Measurements from ENCODE around the gene QKI. TPM values are rescaled to one million over a fixed set of nuclear protein-coding genes. Genes with fewer than 3 reads are reported as not detected.

QKI gene
- total RNA-seq, 6 experiments from 2014 or later, result 47.6 to 80.8 (median 76.3) TPM

DNA sequence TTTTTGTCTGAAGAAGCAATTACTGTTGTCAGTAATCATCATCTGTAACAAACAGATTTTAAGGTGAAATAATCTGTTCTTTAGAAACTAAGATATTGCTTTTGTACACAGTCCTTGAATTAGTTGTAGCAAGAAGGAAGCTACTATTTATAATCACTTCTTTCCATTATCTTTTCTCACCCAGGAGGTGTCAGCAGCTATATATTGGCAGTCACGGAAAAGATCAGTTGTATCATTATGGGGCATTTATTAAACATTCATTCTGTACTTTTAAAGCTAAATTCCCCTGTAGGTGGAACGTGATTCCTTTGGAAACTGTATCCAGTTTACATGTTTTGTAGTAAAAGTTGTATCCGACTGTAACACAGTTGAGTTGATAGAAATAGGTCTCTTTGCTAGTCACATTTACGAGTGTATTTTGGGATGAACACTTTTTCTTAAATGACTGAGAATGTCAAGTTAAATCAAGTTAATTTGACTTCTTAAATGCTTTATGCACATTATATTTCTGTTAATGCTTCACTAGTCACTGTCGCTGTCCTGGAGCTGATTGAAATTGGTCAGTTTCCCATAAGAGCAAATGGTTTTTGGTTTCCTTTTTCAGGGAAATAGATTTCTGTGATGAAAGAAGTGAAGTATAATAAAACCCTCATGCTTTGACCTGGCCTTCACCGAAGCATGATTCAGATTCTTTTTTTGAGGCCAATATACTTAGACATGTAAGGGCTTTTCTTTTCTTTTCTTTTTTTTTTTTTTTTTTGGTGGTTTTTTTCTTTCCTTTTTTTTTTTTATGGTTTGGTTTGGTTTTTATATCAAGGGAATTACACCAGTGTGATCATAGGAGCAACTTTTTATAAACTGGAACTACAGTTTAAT lies 5.1 kb downstream of the QKI start:
- peak in 3 of 4 donors; percentile 6 to 47 (median 9) for ATAC-seq
- peaks cover 3 to 68% (median 30%) of the 10 kb centered on the region in 4 donors for H3K4me1 ChIP-seq
- no peaks in the 10 kb centered on the region for H3K27me3 ChIP-seq
- H3K36me3 ChIP-seq, result no peaks in the 10 kb centered on the region
- WGBS (ENCODE audit: insufficient coverage, low coverage, low lambda C conversion rate, missing lambda C conversion rate), result 11% methylated on average over 6 of the region's 6 CpGs
- H3K9me3 ChIP-seq, result no peaks in the 10 kb centered on the region
- intact Hi-C loops (cut with DNase I), result loop anchor here (10.0 kb wide), 3 partner anchors 225 to 535 kb away; no protein-coding TSS in a partner anchor
- no peak for DNase-seq
- peak overlapping the region; percentile 12 to 17 (median 15) for H3K27ac ChIP-seq
- no peak overlapping the region for H3K4me3 ChIP-seq
- TF ChIP-seq POLR2A (IDR thresholded peaks at IDR 0.05), result no peak
- TF ChIP-seq, protein P1, sequence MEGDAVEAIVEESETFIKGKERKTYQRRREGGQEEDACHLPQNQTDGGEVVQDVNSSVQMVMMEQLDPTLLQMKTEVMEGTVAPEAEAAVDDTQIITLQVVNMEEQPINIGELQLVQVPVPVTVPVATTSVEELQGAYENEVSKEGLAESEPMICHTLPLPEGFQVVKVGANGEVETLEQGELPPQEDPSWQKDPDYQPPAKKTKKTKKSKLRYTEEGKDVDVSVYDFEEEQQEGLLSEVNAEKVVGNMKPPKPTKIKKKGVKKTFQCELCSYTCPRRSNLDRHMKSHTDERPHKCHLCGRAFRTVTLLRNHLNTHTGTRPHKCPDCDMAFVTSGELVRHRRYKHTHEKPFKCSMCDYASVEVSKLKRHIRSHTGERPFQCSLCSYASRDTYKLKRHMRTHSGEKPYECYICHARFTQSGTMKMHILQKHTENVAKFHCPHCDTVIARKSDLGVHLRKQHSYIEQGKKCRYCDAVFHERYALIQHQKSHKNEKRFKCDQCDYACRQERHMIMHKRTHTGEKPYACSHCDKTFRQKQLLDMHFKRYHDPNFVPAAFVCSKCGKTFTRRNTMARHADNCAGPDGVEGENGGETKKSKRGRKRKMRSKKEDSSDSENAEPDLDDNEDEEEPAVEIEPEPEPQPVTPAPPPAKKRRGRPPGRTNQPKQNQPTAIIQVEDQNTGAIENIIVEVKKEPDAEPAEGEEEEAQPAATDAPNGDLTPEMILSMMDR (IDR thresholded peaks at IDR 0.05), result no peak

DNA sequence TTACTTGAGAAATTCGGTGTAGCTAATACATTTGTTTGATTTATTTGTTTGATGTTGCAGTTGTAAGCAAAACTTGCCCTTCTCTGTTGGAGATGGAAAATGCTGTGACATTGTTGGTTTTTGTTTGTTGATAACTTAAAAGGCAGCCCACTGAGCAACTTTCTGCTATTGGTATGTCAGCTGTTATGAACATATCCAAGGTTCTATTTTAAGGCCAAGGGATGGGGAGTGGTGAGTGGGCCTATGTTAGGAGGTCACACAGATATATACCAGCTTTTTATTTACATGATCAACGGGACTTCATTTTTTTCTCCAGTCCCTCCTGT lies 5.7 kb downstream of the QKI start:
- DNase-seq, result no peak
- no peaks in the 10 kb centered on the region for H3K27me3 ChIP-seq
- H3K36me3 ChIP-seq, result no peaks in the 10 kb centered on the region
- 10% methylated on average over 2 of the region's 2 CpGs for WGBS (ENCODE audit: insufficient coverage, low coverage, low lambda C conversion rate, missing lambda C conversion rate)
- intact Hi-C loops (cut with DNase I), result loop anchor here (10.0 kb wide), 2 partner anchors 235 to 535 kb away; no protein-coding TSS in a partner anchor
- no peak for ATAC-seq
- H3K4me1 ChIP-seq, result peaks cover 3 to 68% (median 31%) of the 10 kb centered on the region in 4 donors
- H3K9me3 ChIP-seq, result no peaks in the 10 kb centered on the region
- H3K4me3 ChIP-seq, result no peak overlapping the region
- TF ChIP-seq, protein P1 (IDR thresholded peaks at IDR 0.05), result no peak
- no peak for TF ChIP-seq POLR2A (IDR thresholded peaks at IDR 0.05)
- peak overlapping the region in 2 of 3 donors; percentile 14 to 15 for H3K27ac ChIP-seq

- DNase-seq (no peak), ATAC-seq (peak in 1 of 4 donors; percentile 19)
- Histone ChIP-seq H3K9me3 (no peaks in the 10 kb centered on the region), H3K36me3 (no peaks in the 10 kb centered on the region), H3K4me1 (peaks cover 3 to 86% (median 31%) of the 10 kb centered on the region in 4 donors), H3K27ac (peak overlapping the region in 1 of 3 donors; percentile 21), H3K4me3 (no peak overlapping the region), H3K27me3 (no peaks in the 10 kb centered on the region)
- WGBS (ENCODE audit: insufficient coverage, low coverage, low lambda C conversion rate, missing lambda C conversion rate), result 67% methylated on average over 3 of the region's 3 CpGs
- intact Hi-C loops (cut with DNase I), result loop anchor here (10.0 kb wide), 2 partner anchors 238 to 532 kb away; no protein-coding TSS in a partner anchor
- TF ChIP-seq, protein P1 (IDR thresholded peaks at IDR 0.05), result no peak
- no peak for TF ChIP-seq POLR2A (IDR thresholded peaks at IDR 0.05)
These were observed 8.0 kb downstream of the QKI start for GRCh38 chr6:163422550-163422949.

DNA sequence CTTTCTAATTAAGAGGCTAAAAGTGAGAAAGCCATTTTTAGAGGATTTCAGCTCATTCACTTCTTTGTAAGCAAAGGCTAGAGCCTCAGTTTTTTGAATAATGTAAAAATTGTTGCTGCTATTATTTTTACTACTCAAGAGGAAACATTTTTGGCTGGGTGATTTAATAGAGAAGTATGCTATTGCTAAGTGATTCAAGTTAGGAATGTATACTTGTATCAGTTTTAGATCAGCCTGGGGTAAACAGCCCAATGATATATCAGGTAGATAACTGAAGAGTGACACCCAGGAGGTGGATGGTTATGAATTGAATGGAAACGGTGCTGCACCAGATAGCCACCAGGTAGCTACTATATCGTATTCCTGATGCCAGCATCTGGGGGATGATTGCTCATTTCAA lies 9.2 kb downstream of the QKI start:
- ATAC-seq (no peak), DNase-seq (no peak)
- intact Hi-C loops (cut with DNase I), result loop anchor here (10.0 kb wide), 2 partner anchors 239 to 531 kb away; no protein-coding TSS in a partner anchor
- Histone ChIP-seq H3K27me3 (no peaks in the 10 kb centered on the region), H3K4me1 (peaks cover 3 to 86% (median 31%) of the 10 kb centered on the region in 4 donors), H3K4me3 (no peak overlapping the region), H3K27ac (peak overlapping the region in 1 of 3 donors; percentile 21), H3K9me3 (no peaks in the 10 kb centered on the region), H3K36me3 (no peaks in the 10 kb centered on the region)
- 41% methylated on average over 2 of the region's 2 CpGs for WGBS (ENCODE audit: insufficient coverage, low coverage, low lambda C conversion rate, missing lambda C conversion rate)
- no peak for TF ChIP-seq POLR2A (IDR thresholded peaks at IDR 0.05)
- TF ChIP-seq, protein P1 (IDR thresholded peaks at IDR 0.05), result no peak

All from right lobe of liver (tissue), 6 donors.